Lower leg skin (tissue), 4 donors: ENCODE data around the gene ATP6V1F. TPM values are rescaled to one million over a fixed set of nuclear protein-coding genes. Genes with fewer than 3 reads are reported as not detected.
A peak's percentile ranks its signal among the peaks of the same experiment; 100 is the strongest.

Source experiments
- DNase-seq, 2 donors: peaks; one replicate each; pipeline ENCODE4 v3.0.0-alpha.2; 2019; ENCODE audit warnings: low spot score in 2 of 2
- H3K4me3 ChIP-seq: fragments of 200-600 bp; sonication (generic); 2 replicates; pipeline ENCODE4 v1.5.1; 2017; ENCODE audit warnings: mild to moderate bottlenecking, low read depth; ENCODE audit not compliant: poor library complexity, severe bottlenecking
- POLR2A ChIP-seq, 2 donors: fragments of 450-650 bp; IDR thresholded peaks; one replicate each; pipeline ENCODE4 v1.6.1; 2016 to 2017; ENCODE audit warnings: antibody characterized with exemption in 2 of 2, mild to moderate bottlenecking in 1 of 2, moderate library complexity in 1 of 2
- WGBS, 2 donors: methylation state at CpG; one replicate each; pipeline ENCODE4 v1.1.5; 2018; 5-methylcytosine and 5-hydroxymethylcytosine counted together
- intact Hi-C: fragments of 100-400 bp; cut with DNase I; formaldehyde crosslinking; loops from one replicate; pipeline ENCODE4 v1.15.0; 2023; ENCODE audit warnings: low total_unique reads
- total RNA-seq, 4 donors: library from RNA; depleted of rRNA; stranded (reverse); fragments of >200 nt; gene quantifications; one replicate each; pipeline ENCODE4 v1.1.0, GENCODE V29; 2016
- TF ChIP-seq, protein P1 (sequence below), 3 donors: fragments of 450-650 bp; IDR thresholded peaks; one replicate each; pipeline ENCODE4 v1.5.1; 2016; ENCODE audit warnings: antibody characterized with exemption in 3 of 3, mild to moderate bottlenecking in 3 of 3, moderate library complexity in 2 of 3

The ATP6V1F gene
- total RNA-seq, 4 donors from 2014 or later = 71.3 to 165 (median 137) TPM

DNA sequence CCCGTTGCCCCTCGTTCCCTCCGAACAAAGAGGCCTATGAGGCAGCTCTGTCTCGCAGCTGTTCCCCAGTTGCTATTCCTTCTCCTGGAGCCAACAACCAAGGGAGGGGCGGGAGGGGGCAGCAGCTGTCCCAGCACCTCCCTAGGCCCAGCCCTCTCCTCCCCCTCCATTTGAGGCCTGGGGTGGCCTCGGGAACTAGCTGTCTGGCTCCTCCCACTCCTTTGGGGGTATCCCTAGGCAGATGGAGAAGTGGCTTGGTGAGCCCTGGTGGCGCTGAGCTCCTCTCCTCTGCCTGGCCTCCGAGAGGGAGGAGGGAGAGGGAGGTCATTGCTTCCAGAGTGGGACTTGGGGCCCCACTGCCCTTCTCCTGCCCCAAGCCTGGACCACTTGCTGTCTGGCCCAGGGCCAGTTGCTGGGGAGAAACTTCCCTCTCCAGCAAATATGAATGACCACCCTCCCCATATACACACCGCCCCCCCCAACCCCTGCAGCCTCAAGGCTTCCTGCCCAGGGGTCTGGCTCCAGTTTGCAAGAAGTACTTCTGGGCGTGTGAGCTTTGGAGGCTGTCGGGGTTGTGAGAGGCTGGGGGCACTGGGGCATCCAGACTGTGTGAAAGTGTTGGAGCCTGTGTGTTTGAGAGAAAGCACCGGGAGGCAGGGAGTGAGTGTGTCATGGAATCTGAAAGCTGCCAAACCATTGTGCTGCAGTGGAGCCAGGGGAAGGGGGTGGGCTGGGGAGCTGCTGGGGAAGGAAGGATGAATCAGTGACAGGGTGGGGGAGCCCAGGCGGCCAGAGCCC lies 29.3 kb upstream of the ATP6V1F start:
- TF ChIP-seq POLR2A (IDR thresholded peaks at IDR 0.05) = no peak
- TF ChIP-seq, protein P1, sequence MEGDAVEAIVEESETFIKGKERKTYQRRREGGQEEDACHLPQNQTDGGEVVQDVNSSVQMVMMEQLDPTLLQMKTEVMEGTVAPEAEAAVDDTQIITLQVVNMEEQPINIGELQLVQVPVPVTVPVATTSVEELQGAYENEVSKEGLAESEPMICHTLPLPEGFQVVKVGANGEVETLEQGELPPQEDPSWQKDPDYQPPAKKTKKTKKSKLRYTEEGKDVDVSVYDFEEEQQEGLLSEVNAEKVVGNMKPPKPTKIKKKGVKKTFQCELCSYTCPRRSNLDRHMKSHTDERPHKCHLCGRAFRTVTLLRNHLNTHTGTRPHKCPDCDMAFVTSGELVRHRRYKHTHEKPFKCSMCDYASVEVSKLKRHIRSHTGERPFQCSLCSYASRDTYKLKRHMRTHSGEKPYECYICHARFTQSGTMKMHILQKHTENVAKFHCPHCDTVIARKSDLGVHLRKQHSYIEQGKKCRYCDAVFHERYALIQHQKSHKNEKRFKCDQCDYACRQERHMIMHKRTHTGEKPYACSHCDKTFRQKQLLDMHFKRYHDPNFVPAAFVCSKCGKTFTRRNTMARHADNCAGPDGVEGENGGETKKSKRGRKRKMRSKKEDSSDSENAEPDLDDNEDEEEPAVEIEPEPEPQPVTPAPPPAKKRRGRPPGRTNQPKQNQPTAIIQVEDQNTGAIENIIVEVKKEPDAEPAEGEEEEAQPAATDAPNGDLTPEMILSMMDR (IDR thresholded peaks at IDR 0.05) = no peak
- intact Hi-C loops = no loop called here
- no peak overlapping the region for H3K4me3 ChIP-seq
- 9 to 15% methylated on average over 12 of the region's 13 CpGs for WGBS, 2 donors
- DNase-seq = peak; percentile 49 to 92

DNA sequence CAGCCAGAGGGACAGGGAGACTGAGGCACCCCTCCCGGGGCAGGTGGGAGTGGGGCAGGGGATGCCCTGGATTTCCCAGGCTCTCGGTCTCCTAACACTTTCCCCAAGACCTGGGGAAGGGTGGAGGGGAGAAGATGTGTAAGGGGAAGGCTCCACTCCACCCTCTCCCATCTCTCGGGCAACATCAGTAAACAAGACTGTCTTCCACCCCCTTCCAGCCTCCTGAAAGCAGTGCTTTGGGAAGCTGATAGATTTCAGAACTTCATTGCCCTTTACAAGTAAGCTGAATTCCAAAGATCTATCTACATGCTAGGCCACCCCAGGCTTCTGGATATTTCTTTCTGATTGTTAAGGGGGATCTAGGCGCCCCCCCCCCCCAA lies 28.7 kb upstream of the ATP6V1F start:
- no peak for DNase-seq
- intact Hi-C loops = no loop called here
- 15 to 19% methylated on average over 4 of the region's 4 CpGs for WGBS, 2 donors
- TF ChIP-seq POLR2A (IDR thresholded peaks at IDR 0.05) = no peak
- TF ChIP-seq, protein P1 (IDR thresholded peaks at IDR 0.05) = no peak
- H3K4me3 ChIP-seq = no peak overlapping the region

DNA sequence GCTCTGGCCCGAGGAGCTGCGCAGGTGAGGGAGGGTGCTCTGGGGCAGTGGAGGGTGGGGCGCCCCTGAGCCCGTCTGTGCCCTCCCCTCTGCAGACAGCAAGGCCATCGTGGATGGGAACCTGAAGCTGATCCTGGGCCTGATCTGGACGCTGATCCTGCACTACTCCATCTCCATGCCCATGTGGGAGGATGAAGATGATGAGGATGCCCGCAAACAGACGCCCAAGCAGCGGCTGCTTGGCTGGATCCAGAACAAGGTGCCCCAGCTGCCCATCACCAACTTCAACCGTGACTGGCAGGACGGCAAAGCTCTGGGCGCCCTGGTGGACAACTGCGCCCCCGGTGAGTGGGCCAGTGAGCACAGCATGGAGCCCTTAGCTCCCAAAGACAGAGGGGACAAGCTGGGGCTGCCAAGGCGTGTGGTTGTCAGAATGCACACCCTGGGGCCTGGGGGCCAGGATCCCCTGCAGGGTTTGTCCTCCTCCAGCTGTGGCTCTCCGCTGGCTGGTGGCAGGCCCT lies 27.4 kb upstream of the ATP6V1F start:
- intact Hi-C loops = no loop called here
- WGBS, 2 donors = 85 to 87% methylated on average over 15 of the region's 16 CpGs
- TF ChIP-seq, protein P1 (IDR thresholded peaks at IDR 0.05) = no peak
- no peak for TF ChIP-seq POLR2A (IDR thresholded peaks at IDR 0.05)
- no peak overlapping the region for H3K4me3 ChIP-seq
- DNase-seq = no peak

DNA sequence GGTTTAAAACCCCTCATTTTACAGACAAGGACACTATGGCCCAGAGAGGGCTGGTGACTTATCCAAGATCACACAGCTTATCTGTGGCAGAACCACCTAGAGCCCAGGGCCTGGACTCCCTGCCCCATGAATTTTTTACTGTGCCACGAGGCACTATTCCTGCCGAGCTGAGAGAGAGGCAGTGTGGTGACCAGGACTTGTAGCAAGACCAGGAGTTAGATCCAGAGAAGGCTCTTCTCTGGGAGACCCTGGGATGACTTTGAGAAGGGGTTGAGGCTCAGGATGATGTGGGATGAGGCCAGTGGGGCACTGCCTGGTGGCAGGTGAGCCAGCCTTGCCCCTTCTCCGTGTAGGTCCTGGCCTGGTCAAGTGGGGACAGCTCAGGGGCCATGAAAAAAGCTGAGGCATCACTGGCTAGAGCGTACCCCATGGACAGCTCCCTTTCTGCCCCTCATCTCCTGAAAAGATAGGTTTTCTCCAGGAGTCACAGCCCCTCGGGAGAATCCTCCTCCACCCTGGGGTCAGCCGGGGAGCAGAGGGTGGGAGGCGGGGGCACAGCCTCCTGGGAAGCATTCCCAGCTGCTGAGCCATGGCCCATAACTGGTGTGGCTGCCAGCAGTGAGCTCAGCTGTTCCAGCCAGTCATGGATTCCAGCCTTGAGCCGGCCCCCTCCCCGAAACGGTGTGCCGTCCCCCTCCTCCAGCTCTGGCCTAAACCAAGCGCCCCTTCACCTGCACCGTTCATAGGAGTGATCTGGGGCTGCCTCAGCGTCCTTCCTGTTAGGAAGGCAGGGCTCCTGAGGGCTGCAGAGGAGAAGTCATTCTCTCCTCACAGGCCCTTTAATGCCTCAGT lies 26.6 kb upstream of the ATP6V1F start:
- DNase-seq = no peak
- H3K4me3 ChIP-seq = no peak overlapping the region
- intact Hi-C loops = no loop called here
- TF ChIP-seq, protein P1 (IDR thresholded peaks at IDR 0.05) = no peak
- TF ChIP-seq POLR2A (IDR thresholded peaks at IDR 0.05) = no peak
- WGBS, 2 donors = 63 to 78% methylated on average over 14 of the region's 14 CpGs

DNA sequence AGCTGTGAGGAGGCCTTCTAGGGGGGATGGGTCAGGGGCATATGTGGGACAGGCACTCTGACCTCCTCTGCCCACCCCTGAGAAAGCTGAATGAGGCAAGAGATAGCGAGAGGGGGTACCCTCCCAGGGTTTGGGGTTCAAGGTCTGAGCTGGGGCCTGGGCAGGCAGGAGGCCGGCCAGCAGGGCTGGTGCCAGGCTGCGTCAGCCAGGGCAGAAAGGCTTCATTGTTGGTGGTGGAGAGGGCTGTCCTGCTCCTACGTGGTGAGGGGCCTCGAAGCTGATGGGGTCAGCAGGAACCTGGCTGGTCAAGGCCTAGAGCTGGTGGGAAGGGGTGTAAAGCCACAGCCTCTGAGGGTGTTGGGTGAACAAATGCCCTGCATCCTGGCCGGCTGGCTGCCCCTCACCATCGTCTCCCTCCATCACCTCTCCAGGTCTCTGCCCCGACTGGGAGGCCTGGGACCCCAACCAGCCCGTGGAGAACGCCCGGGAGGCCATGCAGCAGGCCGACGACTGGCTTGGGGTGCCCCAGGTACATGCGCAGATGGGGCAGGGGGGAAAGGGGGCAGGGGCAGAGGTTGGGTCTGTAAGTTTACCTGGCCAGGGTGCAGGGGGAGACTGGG lies 25.8 kb upstream of the ATP6V1F start:
- 93 to 94% methylated on average over 8 to 13 of the region's 14 CpGs for WGBS, 2 donors
- intact Hi-C loops = no loop called here
- DNase-seq = no peak

More for the DNA sequence above, 25.8 kb upstream of the ATP6V1F start:
- no peak overlapping the region for H3K4me3 ChIP-seq
- TF ChIP-seq, protein P1 (IDR thresholded peaks at IDR 0.05) = no peak
- no peak for TF ChIP-seq POLR2A (IDR thresholded peaks at IDR 0.05)
